ENCODE measurements around the gene RMDN2.

- TF ChIP-seq EZH2 (IDR thresholded peaks at IDR 0.05; ENCODE audit: insufficient read depth, poor library complexity, severe bottlenecking), result no peak
- TF ChIP-seq EZH2phosphoT487 (IDR thresholded peaks at IDR 0.05; ENCODE audit: insufficient read depth, low read depth), result no peak
Observed at GRCh38 chr2:38032946-38033345, 107.9 kb downstream of the RMDN2 start.
